ENCODE results near the gene COPA. TPM values are rescaled to one million over a fixed set of nuclear protein-coding genes. Genes with fewer than 3 reads are reported as not detected.
A peak's percentile ranks its signal among the peaks of the same experiment; 100 is the strongest.

The COPA gene
- total and polyA plus RNA-seq, 10 of the 15 experiments (the other 5 are each of a cell fraction or from before 2014, with no cell fraction given): 53.7 to 180 (median 123) TPM

- TF ChIP-seq BCLAF1 (IDR thresholded peaks at IDR 0.05) (no peak), YY1 (IDR thresholded peaks at IDR 0.05; ENCODE audit: low read depth, low read length) (peak; percentile 97), CTCF (IDR thresholded peaks at IDR 0.05 in 2 of 3, conservative IDR thresholded peaks at IDR 0.05 in 1 of 3; ENCODE audit: control insufficient read depth in 2 of 3, extremely low read depth in 1 of 3, insufficient read depth in 1 of 3, low read depth in 3 of 3, low read length in 3 of 3) (no peak), NKRF (conservative IDR thresholded peaks at IDR 0.05) (no peak), RUNX3 (IDR thresholded peaks at IDR 0.05; ENCODE audit: low read length) (peak; percentile 54; the same call in 1 of the 2 replicates), CEBPZ (IDR thresholded peaks at IDR 0.05; ENCODE audit: low read depth, low read length) (no peak), TAF1 (IDR thresholded peaks at IDR 0.05; ENCODE audit: borderline replicate concordance, low read depth, low read length) (peak; percentile 94), MXI1 (IDR thresholded peaks at IDR 0.05; ENCODE audit: low read depth, low read length) (peak; percentile 47; the same call in 1 of the 2 replicates), POLR2A (IDR thresholded peaks at IDR 0.05; ENCODE audit: low read depth, low read length) (peak; percentile 96), MTA2 (IDR thresholded peaks at IDR 0.05; ENCODE audit: low read depth) (no peak), IRF5 (IDR thresholded peaks at IDR 0.05; ENCODE audit: borderline replicate concordance) (no peak), FOXM1 (IDR thresholded peaks at IDR 0.05; ENCODE audit: low read depth, low read length) (no peak), ATF7 (IDR thresholded peaks at IDR 0.05; ENCODE audit: low read depth) (peak; percentile 70; the same call in 1 of the 2 replicates), CREM (IDR thresholded peaks at IDR 0.05; ENCODE audit: low read depth) (peak; percentile 92)
These were observed at the start of gene COPA, which contains the start of gene NCSTN (continued) for GRCh38 chr1:160342953-160343869.

All from GM12878 (cell line).